Right atrium auricular region (tissue), 2 donors: ENCODE measurements around the gene SLC7A5. TPM values are rescaled to one million over a fixed set of nuclear protein-coding genes. Genes with fewer than 3 reads are reported as not detected.
"Not testable (repeated sequence)": the region's sequence is repeated elsewhere in the genome, so short reads cannot be mapped to it uniquely, and the experiment has no call there.

Experiments used
- DNase-seq: peaks from one replicate; pipeline ENCODE4 v3.0.0-alpha.2; 2019; ENCODE audit warnings: low spot score
- H3K27ac ChIP-seq, 2 donors: fragments of 200-600 bp; sonication (generic); 1 replicate in 1 of 2; 2 replicates in 1 of 2; pipeline ENCODE4 v1.5.1; 2016 to 2019
- H3K27me3 ChIP-seq, 2 donors: fragments of 200-600 bp; sonication (generic); one replicate each; pipeline versions ENCODE4 v1.5.1 to v1.6.0; 2017 to 2019
- H3K36me3 ChIP-seq: fragments of 200-600 bp; sonication (generic); one replicate; pipeline ENCODE4 v1.5.1; 2016
- H3K4me1 ChIP-seq, 2 donors: fragments of 200-600 bp; sonication (generic); one replicate each; pipeline versions ENCODE4 v1.5.1 to v1.6.0; 2017 to 2019
- H3K4me3 ChIP-seq, 2 donors: fragments of 200-600 bp; sonication (generic); 1 replicate in 1 of 2; 2 replicates in 1 of 2; pipeline ENCODE4 v1.5.1; 2017 to 2019; ENCODE audit warnings: mild to moderate bottlenecking in 1 of 2, moderate library complexity in 1 of 2
- H3K9me3 ChIP-seq, 2 donors: fragments of 200-600 bp; sonication (generic); one replicate each; pipeline ENCODE4 v1.5.1; 2019
- total RNA-seq, 2 donors: library from RNA; depleted of rRNA; stranded (reverse); fragments of >200 nt; gene quantifications; one replicate each; pipeline ENCODE4 v1.1.0, GENCODE V29; 2016
- TF ChIP-seq, protein P1 (sequence below), 2 donors: fragments of 200-600 bp; sonication (generic); IDR thresholded peaks; one replicate each; pipeline ENCODE4 v1.5.1; 2019; ENCODE audit warnings: antibody characterized with exemption in 2 of 2

SLC7A5 gene
- total RNA-seq, 2 donors from 2014 or later: 5.8 to 12.8 TPM

DNA sequence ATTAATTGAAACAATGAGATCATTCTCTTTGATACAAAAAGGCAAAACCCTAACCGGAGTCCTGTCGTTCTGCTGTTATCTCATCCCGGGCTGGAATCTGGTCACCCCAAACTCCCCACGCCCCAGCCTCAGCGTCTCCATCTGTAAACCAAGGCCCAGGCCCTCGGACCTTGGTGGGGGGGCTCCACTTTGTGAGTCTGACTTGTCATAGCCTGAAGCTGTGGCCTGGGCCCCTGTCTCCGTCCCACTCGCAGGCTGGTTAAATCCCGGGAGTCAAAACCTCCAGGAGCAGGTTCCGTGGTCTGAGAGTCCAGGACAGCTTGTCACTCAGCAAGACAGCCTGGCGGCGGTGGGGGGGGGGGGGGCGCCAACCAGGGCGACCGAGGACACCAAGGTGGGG is 50.0 kb downstream of the SLC7A5 start:
- Histone ChIP-seq H3K4me3 (no peak overlapping the region), H3K27ac (no peak overlapping the region), H3K36me3 (no peaks in the 10 kb centered on the region), H3K4me1 (no peaks in the 10 kb centered on the region), H3K9me3 (peaks cover 0 to 10% of the 10 kb centered on the region in 2 donors), H3K27me3 (no peaks in the 10 kb centered on the region)
- no peak for DNase-seq
- TF ChIP-seq, protein P1, sequence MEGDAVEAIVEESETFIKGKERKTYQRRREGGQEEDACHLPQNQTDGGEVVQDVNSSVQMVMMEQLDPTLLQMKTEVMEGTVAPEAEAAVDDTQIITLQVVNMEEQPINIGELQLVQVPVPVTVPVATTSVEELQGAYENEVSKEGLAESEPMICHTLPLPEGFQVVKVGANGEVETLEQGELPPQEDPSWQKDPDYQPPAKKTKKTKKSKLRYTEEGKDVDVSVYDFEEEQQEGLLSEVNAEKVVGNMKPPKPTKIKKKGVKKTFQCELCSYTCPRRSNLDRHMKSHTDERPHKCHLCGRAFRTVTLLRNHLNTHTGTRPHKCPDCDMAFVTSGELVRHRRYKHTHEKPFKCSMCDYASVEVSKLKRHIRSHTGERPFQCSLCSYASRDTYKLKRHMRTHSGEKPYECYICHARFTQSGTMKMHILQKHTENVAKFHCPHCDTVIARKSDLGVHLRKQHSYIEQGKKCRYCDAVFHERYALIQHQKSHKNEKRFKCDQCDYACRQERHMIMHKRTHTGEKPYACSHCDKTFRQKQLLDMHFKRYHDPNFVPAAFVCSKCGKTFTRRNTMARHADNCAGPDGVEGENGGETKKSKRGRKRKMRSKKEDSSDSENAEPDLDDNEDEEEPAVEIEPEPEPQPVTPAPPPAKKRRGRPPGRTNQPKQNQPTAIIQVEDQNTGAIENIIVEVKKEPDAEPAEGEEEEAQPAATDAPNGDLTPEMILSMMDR (IDR thresholded peaks at IDR 0.05): no peak

DNA sequence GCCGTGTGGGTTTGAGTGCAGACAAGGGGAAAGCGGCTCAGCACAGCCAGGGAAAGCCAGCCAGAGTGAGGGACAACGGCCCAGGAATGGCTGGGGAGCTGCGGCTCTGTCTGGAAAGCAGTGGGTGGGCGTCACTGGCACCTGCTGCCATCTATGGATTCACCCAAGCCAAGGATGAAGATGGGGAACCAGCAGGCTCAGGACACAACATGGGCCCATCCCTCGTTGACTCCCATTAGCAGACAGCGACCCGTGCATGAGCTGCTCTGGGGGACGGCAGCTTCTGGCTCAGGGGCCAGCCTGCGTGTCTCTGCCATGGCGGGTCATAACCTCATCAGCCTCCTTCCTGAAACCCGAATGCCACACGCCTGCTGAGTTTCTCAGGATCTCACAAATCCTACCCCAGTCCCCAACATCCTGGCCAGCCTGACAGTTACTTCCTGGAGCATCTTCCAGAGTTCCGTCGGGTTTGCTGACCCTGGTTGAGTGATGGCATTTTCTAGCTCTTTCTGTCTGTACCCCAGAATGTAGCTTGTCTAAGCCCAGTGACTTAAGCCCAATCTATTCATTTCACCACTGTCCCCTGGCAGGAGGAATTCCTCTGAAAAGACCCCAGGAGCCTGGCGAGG is 50.7 kb downstream of the SLC7A5 start:
- H3K4me1 ChIP-seq: no peaks in the 10 kb centered on the region
- no peaks in the 10 kb centered on the region for H3K36me3 ChIP-seq
- H3K9me3 ChIP-seq: peaks cover 0 to 10% of the 10 kb centered on the region in 2 donors
- no peaks in the 10 kb centered on the region for H3K27me3 ChIP-seq
- TF ChIP-seq, protein P1 (IDR thresholded peaks at IDR 0.05): no peak
- no peak overlapping the region for H3K27ac ChIP-seq
- DNase-seq: no peak
- H3K4me3 ChIP-seq: no peak overlapping the region

DNA sequence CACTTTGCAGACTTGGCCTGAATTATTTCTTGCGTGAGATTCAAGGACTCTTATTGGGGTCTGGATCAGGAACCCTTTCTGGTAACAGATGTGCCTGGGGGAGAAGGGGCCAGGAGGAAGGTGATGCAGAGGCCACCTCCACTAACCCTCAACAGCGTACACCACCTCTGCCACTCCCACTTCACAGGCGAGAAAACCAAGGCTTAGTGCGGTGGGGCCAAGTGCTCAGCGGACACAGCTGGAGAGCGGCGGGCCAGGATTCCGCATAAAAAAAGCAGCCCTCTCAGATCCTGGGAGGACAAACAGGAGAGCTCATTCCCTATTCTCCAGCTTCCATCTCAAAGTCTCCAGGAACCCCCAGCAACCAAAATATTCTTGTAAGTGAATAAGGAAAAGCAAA is 51.4 kb downstream of the SLC7A5 start:
- Histone ChIP-seq H3K27me3 (no peaks in the 10 kb centered on the region), H3K9me3 (peaks cover 0 to 10% of the 10 kb centered on the region in 2 donors), H3K4me3 (no peak overlapping the region), H3K4me1 (no peaks in the 10 kb centered on the region), H3K27ac (no peak overlapping the region), H3K36me3 (no peaks in the 10 kb centered on the region)
- TF ChIP-seq, protein P1 (IDR thresholded peaks at IDR 0.05): no peak
- DNase-seq: no peak

DNA sequence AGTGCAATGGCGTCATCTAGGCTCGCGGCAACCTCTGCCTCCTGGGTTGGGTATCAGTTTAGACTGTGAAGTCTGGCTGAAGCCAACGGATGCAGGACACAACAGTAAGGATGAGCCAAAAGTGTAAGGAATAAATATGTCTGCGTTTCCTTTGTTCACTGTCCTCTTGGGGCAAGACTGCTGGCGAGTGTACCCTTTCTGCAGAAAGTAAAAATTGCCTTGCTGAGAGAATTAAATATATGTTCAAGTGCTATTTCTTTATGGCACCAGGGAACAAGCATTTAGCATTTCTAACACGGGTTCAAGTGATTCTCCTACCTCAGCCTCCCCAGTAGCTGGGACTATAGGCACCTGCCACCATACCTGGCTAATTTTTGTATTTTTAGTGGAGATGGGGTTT is 51.9 kb downstream of the SLC7A5 start:
- not testable (repeated sequence) for H3K36me3 ChIP-seq, H3K27me3 ChIP-seq, DNase-seq, H3K4me1 ChIP-seq, H3K9me3 ChIP-seq, H3K4me3 ChIP-seq, H3K27ac ChIP-seq

DNA sequence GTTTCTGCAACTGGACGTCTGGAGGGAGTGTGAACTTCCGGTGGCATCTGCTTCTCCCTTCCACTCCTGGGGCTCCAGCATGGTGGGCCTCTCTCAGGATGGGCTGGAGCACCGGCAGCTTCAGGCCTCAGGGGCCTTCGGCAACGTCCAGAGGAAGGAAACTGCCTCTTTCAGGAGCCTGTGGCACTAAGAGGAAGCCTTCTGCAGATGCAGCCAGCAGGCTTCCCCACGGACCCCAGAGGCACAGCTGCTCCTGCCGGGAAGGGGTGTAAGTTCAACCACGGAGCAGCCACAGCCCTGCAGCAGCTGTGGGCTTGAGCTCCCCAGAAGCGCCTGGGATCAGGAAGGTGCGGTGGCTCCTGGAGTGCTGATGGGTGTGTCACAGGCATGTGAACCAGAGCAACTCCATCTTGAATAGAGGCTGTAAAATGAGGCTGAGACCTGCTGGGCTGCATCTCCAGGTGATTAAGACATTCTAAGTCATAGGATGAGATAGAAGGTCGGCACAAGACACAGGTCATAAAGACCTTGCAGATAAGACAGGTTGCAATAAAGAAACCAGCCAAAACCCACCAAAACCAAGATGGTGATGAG is 52.7 kb downstream of the SLC7A5 start:
- H3K4me3 ChIP-seq: no peak overlapping the region
- no peaks in the 10 kb centered on the region for H3K4me1 ChIP-seq
- H3K9me3 ChIP-seq: peaks cover 0 to 10% of the 10 kb centered on the region in 2 donors
- TF ChIP-seq, protein P1 (IDR thresholded peaks at IDR 0.05): no peak
- no peaks in the 10 kb centered on the region for H3K36me3 ChIP-seq
- H3K27me3 ChIP-seq: no peaks in the 10 kb centered on the region
- no peak for DNase-seq
- H3K27ac ChIP-seq: no peak overlapping the region

DNA sequence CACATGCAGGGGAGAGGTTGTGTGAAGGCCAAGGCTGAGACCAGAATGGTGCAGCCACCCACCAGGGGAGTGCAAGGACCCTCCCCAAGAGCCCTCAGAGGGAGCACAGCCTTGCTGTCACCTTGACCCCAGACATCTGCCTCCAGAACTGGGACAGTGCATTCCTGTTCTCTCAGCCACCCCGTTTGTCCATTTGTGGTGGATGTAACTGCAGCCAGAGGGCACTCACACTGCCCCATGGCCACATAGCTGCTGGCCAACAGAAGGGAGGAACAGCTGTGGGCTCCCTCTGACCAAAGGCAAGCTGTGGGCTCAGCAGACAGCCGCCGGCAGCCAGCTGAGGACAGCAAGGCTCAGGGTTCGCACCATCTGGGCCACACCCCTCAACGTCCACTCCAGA is 53.7 kb downstream of the SLC7A5 start:
- Histone ChIP-seq H3K27me3 (no peaks in the 10 kb centered on the region), H3K36me3 (no peaks in the 10 kb centered on the region), H3K4me1 (no peaks in the 10 kb centered on the region), H3K27ac (no peak overlapping the region), H3K4me3 (no peak overlapping the region), H3K9me3 (peaks cover 0 to 10% of the 10 kb centered on the region in 2 donors)
- TF ChIP-seq, protein P1 (IDR thresholded peaks at IDR 0.05): no peak
- no peak for DNase-seq
